ENCODE measurements around the gene C14orf119.
"Not testable (repeated sequence)": the region's sequence is repeated elsewhere in the genome, so short reads cannot be mapped to it uniquely, and the experiment has no call there.

GRCh38 chr14:23108169-23108568 is 12.9 kb downstream of the C14orf119 start:
- not testable (repeated sequence) for TF ChIP-seq EZH2 (IDR thresholded peaks at IDR 0.05); POLR2AphosphoS5 (IDR thresholded peaks at IDR 0.05; ENCODE audit: borderline replicate concordance, low read depth, low read length)

Measured in SK-N-MC (cell line).